GM23338 (cell line): ENCODE results near the gene OXT. TPM values are rescaled to one million over a fixed set of nuclear protein-coding genes. Genes with fewer than 3 reads are reported as not detected.

Experiments
- ATAC-seq: fragments of 200-7000 bp; cut with Tn5 transposase; 3 replicates; pipeline ENCODE4 v1.9.1; 2020
- DNase-seq: peaks from one replicate; pipeline ENCODE4 v3.0.0-alpha.2; 2015; ENCODE audit warnings: low spot score
- H2AFZ ChIP-seq: fragments of 200-600 bp; sonication (generic); 2 replicates; pipeline ENCODE4 v1.8.0; 2016; ENCODE audit warnings: antibody characterized with exemption, mild to moderate bottlenecking, moderate library complexity
- H3F3A ChIP-seq: fragments of 200-600 bp; sonication (generic); replicated peaks from 2 replicates; pipeline ENCODE4 v1.8.0; 2017; ENCODE audit warnings: antibody characterized with exemption, mixed run types, low read depth
- H3K27ac ChIP-seq: fragments of 200-600 bp; sonication (generic); 2 replicates; pipeline ENCODE4 v1.6.1; 2016; ENCODE audit warnings: low read depth
- H3K27me3 ChIP-seq: fragments of 200-600 bp; sonication (generic); 2 replicates; pipeline ENCODE4 v1.8.0; 2016; ENCODE audit warnings: mild to moderate bottlenecking, mixed run types, moderate library complexity; ENCODE audit not compliant: insufficient read depth
- H3K36me3 ChIP-seq: fragments of 200-600 bp; sonication (generic); 2 replicates; pipeline ENCODE4 v1.8.0; 2016; ENCODE audit warnings: mild to moderate bottlenecking; ENCODE audit not compliant: insufficient read depth
- H3K4me1 ChIP-seq: fragments of 200-600 bp; sonication (generic); 2 replicates; pipeline ENCODE4 v1.8.0; 2016; ENCODE audit warnings: mild to moderate bottlenecking, moderate library complexity; ENCODE audit not compliant: insufficient read depth
- H3K4me2 ChIP-seq: fragments of 200-600 bp; sonication (generic); 2 replicates; pipeline ENCODE4 v1.7.1; 2017; ENCODE audit warnings: mixed run types
- H3K4me3 ChIP-seq: fragments of 200-600 bp; sonication (generic); 2 replicates; pipeline ENCODE4 v1.6.1; 2016; ENCODE audit warnings: mixed run types
- H3K79me2 ChIP-seq: fragments of 200-600 bp; sonication (generic); replicated peaks from 2 replicates; pipeline ENCODE4 v1.8.0; 2017; ENCODE audit warnings: mild to moderate bottlenecking; ENCODE audit not compliant: insufficient read depth
- H3K9me2 ChIP-seq: fragments of 200-600 bp; sonication (generic); 2 replicates; pipeline ENCODE4 v1.8.0; 2017; ENCODE audit not compliant: insufficient read depth
- H4K20me1 ChIP-seq: fragments of 200-600 bp; sonication (generic); replicated peaks from 2 replicates; pipeline ENCODE4 v1.8.0; 2017; ENCODE audit warnings: mild to moderate bottlenecking; ENCODE audit not compliant: insufficient read depth
- H3K27ac Mint-ChIP-seq: 2 replicates; pipeline ENCODE4 v1.8.0; 2020; ENCODE audit warnings: inconsistent platforms, mild to moderate bottlenecking, moderate library complexity, mixed read lengths
- H3K27me3 Mint-ChIP-seq: 3 replicates; pipeline ENCODE4 v1.8.0; 2022; ENCODE audit warnings: low read depth, mild to moderate bottlenecking, moderate library complexity, mixed read lengths, inconsistent platforms; ENCODE audit not compliant: insufficient read depth, poor library complexity
- H3K36me3 Mint-ChIP-seq: 3 replicates; pipeline ENCODE4 v1.8.0; 2021; ENCODE audit warnings: low read depth, mild to moderate bottlenecking, inconsistent platforms, moderate library complexity, mixed read lengths
- H3K4me1 Mint-ChIP-seq: 3 replicates; pipeline ENCODE4 v1.8.0; 2020; ENCODE audit warnings: mild to moderate bottlenecking, inconsistent platforms, mixed read lengths
- H3K4me3 Mint-ChIP-seq: 3 replicates; pipeline ENCODE4 v1.8.0; 2021; ENCODE audit warnings: moderate library complexity, mild to moderate bottlenecking, inconsistent platforms, mixed read lengths
- H3K9me3 Mint-ChIP-seq: 3 replicates; pipeline ENCODE4 v1.8.0; 2020; ENCODE audit warnings: moderate library complexity, mild to moderate bottlenecking, inconsistent platforms, mixed read lengths
- CREB1 ChIP-seq: fragments of 250-450 bp; sonication (Bioruptor Pico); IDR thresholded peaks from 2 replicates; pipeline ENCODE4 v1.5.0; 2020; ENCODE audit warnings: low read depth, mild to moderate bottlenecking, moderate library complexity
- CTCF ChIP-seq, 2 experiments: fragments of 200-600 bp in 1 of 2; sonication (generic) in 1 of 2; conservative IDR thresholded peaks; 2 replicates each; pipeline versions ENCODE4 v1.5.1 to v1.6.1; 2016 to 2017; ENCODE audit warnings: antibody characterized with exemption in 2 of 2, low read depth in 2 of 2, mild to moderate bottlenecking in 2 of 2, moderate library complexity in 1 of 2
- ETS1 ChIP-seq: IDR thresholded peaks from 2 replicates; pipeline ENCODE4 v1.6.1; 2016; ENCODE audit warnings: antibody characterized with exemption
- EZH2 ChIP-seq: fragments of 200-600 bp; sonication (generic); IDR thresholded peaks from one replicate; pipeline ENCODE4 v1.8.0; 2017; ENCODE audit warnings: antibody characterized with exemption, mild to moderate bottlenecking, low read depth; ENCODE audit not compliant: unreplicated experiment
- EZH2phosphoT487 ChIP-seq: fragments of 200-600 bp; sonication (generic); IDR thresholded peaks from one replicate; pipeline ENCODE4 v1.8.1; 2018; ENCODE audit warnings: antibody characterized with exemption; ENCODE audit not compliant: unreplicated experiment
- JUNB ChIP-seq: IDR thresholded peaks from one replicate; pipeline ENCODE4 v1.6.1; 2016; ENCODE audit warnings: antibody characterized with exemption; ENCODE audit not compliant: unreplicated experiment
- NANOG ChIP-seq: IDR thresholded peaks from 2 replicates; pipeline ENCODE4 v1.6.1; 2016; ENCODE audit warnings: antibody characterized with exemption, borderline replicate concordance
- POLR2AphosphoS5 ChIP-seq: IDR thresholded peaks from 2 replicates; pipeline ENCODE4 v1.6.1; 2016; ENCODE audit warnings: antibody characterized with exemption, low read depth
- STAT1 ChIP-seq: IDR thresholded peaks from one replicate; pipeline ENCODE4 v1.6.1; 2016; ENCODE audit warnings: antibody characterized with exemption; ENCODE audit not compliant: unreplicated experiment
- ZNF114 ChIP-seq: fragments of 250-450 bp; sonication (Bioruptor Pico); IDR thresholded peaks from 2 replicates; pipeline ENCODE4 v1.5.0; 2020; ENCODE audit warnings: mild to moderate bottlenecking, moderate library complexity
- ZNF331 ChIP-seq: fragments of 250-450 bp; sonication (Bioruptor Pico); IDR thresholded peaks from 2 replicates; pipeline ENCODE4 v1.5.0; 2020; ENCODE audit warnings: low read depth, mild to moderate bottlenecking, moderate library complexity
- ZNF462 ChIP-seq: fragments of 250-450 bp; sonication (Bioruptor Pico); IDR thresholded peaks from 2 replicates; pipeline ENCODE4 v1.5.0; 2020; ENCODE audit warnings: mild to moderate bottlenecking, moderate library complexity
- polyA plus RNA-seq: library from polyadenylated mRNA; unstranded; fragments of >200 nt; fragmentation: Nextera tagmentation; extraction: Ambion mirVana; gene quantifications from 2 replicates; pipeline ENCODE4 v1.2.1, GENCODE V29; 2016
- total RNA-seq: library from RNA; depleted of rRNA; stranded (reverse); fragments of >200 nt; shearing (Covaris generic); gene quantifications from 2 replicates; pipeline ENCODE4 v1.2.3, GENCODE V29; 2014
- TF ChIP-seq, protein P1 (sequence below): IDR thresholded peaks from one replicate; pipeline ENCODE4 v1.6.1; 2018; ENCODE audit warnings: antibody characterized with exemption; ENCODE audit not compliant: unreplicated experiment

Gene OXT
- total and polyA plus RNA-seq, 2 experiments from 2014 or later = 1.5 TPM; not detected in 1

DNA sequence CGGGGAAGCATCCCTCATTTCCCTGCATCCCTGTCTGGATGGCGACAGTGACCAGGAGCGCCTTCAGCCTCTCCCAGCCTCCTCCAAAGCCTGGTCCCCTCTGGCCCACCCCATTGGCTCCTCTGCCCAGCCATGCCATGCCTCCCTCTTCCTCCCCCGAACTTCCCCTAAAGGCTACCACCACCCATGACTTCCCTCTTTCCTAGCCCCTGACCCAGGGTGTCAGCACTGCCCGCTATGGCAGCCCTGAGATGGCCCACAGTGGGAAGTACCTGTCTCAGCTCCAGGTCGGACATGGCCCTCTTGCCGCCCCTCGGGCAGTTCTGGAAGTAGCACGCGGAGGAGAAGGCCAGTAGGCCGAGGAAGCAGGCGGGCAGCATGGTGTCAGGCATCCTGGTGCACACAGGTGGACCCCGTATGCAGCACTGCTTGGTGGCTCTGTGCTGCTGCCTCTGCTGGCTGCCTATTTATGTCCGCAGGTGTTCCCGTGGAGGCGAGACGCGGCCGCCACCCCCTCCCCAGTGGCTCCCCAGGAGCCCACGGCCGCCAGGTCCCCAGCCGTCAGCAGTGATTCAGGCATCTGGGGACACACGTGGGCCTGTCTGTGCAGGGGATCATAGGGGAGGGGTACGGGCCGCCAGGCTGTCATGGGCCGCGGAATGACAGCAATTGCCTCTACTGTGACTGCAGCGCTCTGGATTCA is 13.0 kb downstream of the OXT start, which contains the start of gene AVP:
Gene AVP, minus strand, starts transcription at position 442 of the 703 bp plus-strand sequence. Its CDS starts 50 bp downstream, at position 392.
- Histone ChIP-seq H3K27ac (no peak within 1 kb of the TSS), H4K20me1 (no peaks in the 10 kb centered on the region), H3K4me3 (peak within 1 kb of the TSS; percentile 61), H2AFZ (peak within 1 kb of the TSS; percentile 96), H3K4me1 (peaks cover 4% of the 10 kb centered on the region; the same call in 1 of the 2 replicates), H3K36me3 (no peaks in the 10 kb centered on the region), H3F3A (no peaks in the 10 kb centered on the region), H3K9me2 (no peaks in the 10 kb centered on the region), H3K4me2 (peak within 1 kb of the TSS; percentile 82), H3K27me3 (peaks cover 53% of the 10 kb centered on the region), H3K79me2 (no peaks in the 10 kb centered on the region)
- DNase-seq (no peak), ATAC-seq (no peak)
- no peak within 1 kb of the TSS for H3K27ac Mint-ChIP-seq
- no peaks in the 10 kb centered on the region for H3K36me3 Mint-ChIP-seq
- no peaks in the 10 kb centered on the region for H3K9me3 Mint-ChIP-seq
- peaks cover 49% of the 10 kb centered on the region for H3K27me3 Mint-ChIP-seq
- H3K4me3 Mint-ChIP-seq = peak within 1 kb of the TSS; percentile 57
- H3K4me1 Mint-ChIP-seq = peaks cover 3% of the 10 kb centered on the region; the same call in 1 of the 3 replicates
- TF ChIP-seq JUNB (no peak), CTCF (conservative IDR thresholded peaks at IDR 0.05; ENCODE audit: low read depth in 2 of 2) (no peak), ZNF114 (no peak), NANOG (no peak), EZH2phosphoT487 (no peak), CREB1 (CRISPR knock-in tag) (no peak), POLR2AphosphoS5 (no peak), EZH2 (no peak), STAT1 (no peak), ETS1 (no peak), ZNF331 (CRISPR knock-in tag) (no peak), ZNF462 (CRISPR knock-in tag) (no peak)
- TF ChIP-seq, protein P1, sequence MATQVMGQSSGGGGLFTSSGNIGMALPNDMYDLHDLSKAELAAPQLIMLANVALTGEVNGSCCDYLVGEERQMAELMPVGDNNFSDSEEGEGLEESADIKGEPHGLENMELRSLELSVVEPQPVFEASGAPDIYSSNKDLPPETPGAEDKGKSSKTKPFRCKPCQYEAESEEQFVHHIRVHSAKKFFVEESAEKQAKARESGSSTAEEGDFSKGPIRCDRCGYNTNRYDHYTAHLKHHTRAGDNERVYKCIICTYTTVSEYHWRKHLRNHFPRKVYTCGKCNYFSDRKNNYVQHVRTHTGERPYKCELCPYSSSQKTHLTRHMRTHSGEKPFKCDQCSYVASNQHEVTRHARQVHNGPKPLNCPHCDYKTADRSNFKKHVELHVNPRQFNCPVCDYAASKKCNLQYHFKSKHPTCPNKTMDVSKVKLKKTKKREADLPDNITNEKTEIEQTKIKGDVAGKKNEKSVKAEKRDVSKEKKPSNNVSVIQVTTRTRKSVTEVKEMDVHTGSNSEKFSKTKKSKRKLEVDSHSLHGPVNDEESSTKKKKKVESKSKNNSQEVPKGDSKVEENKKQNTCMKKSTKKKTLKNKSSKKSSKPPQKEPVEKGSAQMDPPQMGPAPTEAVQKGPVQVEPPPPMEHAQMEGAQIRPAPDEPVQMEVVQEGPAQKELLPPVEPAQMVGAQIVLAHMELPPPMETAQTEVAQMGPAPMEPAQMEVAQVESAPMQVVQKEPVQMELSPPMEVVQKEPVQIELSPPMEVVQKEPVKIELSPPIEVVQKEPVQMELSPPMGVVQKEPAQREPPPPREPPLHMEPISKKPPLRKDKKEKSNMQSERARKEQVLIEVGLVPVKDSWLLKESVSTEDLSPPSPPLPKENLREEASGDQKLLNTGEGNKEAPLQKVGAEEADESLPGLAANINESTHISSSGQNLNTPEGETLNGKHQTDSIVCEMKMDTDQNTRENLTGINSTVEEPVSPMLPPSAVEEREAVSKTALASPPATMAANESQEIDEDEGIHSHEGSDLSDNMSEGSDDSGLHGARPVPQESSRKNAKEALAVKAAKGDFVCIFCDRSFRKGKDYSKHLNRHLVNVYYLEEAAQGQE = no peak
